Activated CD8-positive, alpha-beta memory T cell treated with anti-CD3 and anti-CD28 coated beads for 24 hours (primary cell): ENCODE data around the gene ARHGAP25.

Experiments used
- DNase-seq: peaks from one replicate; pipeline ENCODE4 v3.0.0-alpha.2; 2020

Gene ARHGAP25

GRCh38 chr2:68734688-68735525 is at the start of gene ARHGAP25:
ARHGAP25 (plus strand) TSS chr2:68734811; CDS start chr2:68735200, 389 bp downstream.
- DNase-seq: peak; percentile 80

- no peak for DNase-seq
Measured at GRCh38 chr2:68686178-68686577, 48.4 kb upstream of the ARHGAP25 start.

GRCh38 chr2:68687018-68687417 is 47.6 kb upstream of the ARHGAP25 start:
- DNase-seq: no peak

GRCh38 chr2:68689553-68690537 is 44.8 kb upstream of the ARHGAP25 start:
- DNase-seq: no peak

GRCh38 chr2:68690851-68691250 is 43.8 kb upstream of the ARHGAP25 start:
- DNase-seq: no peak

- DNase-seq: no peak
Measured at GRCh38 chr2:68692511-68692910, 42.1 kb upstream of the ARHGAP25 start.

- no peak for DNase-seq
Measured at GRCh38 chr2:68693951-68694350, 40.7 kb upstream of the ARHGAP25 start.

- DNase-seq: no peak
Measured at GRCh38 chr2:68695971-68696370, 38.6 kb upstream of the ARHGAP25 start.

GRCh38 chr2:68696554-68696953 is 38.1 kb upstream of the ARHGAP25 start:
- DNase-seq: no peak

- no peak for DNase-seq
Measured at GRCh38 chr2:68698567-68699377, 35.8 kb upstream of the ARHGAP25 start.

- no peak for DNase-seq
Measured at GRCh38 chr2:68700560-68700959, 34.1 kb upstream of the ARHGAP25 start.

GRCh38 chr2:68706637-68707036 is 28.0 kb upstream of the ARHGAP25 start:
- DNase-seq: no peak

- no peak for DNase-seq
Measured at GRCh38 chr2:68708629-68709028, 26.0 kb upstream of the ARHGAP25 start.

- no peak for DNase-seq
Measured at GRCh38 chr2:68709421-68709911, 25.1 kb upstream of the ARHGAP25 start.

- DNase-seq: no peak
Measured at GRCh38 chr2:68710336-68710735, 24.3 kb upstream of the ARHGAP25 start.

- DNase-seq: no peak
Measured at GRCh38 chr2:68710756-68711155, 23.9 kb upstream of the ARHGAP25 start.

- DNase-seq: no peak
Measured at GRCh38 chr2:68714866-68715265, 19.7 kb upstream of the ARHGAP25 start.

GRCh38 chr2:68715353-68716041 is 19.1 kb upstream of the ARHGAP25 start:
- peak; percentile 75 for DNase-seq

GRCh38 chr2:68716604-68717304 is 17.9 kb upstream of the ARHGAP25 start:
- no peak for DNase-seq

- no peak for DNase-seq
Measured at GRCh38 chr2:68717305-68717661, 17.3 kb upstream of the ARHGAP25 start.

- no peak for DNase-seq
Measured at GRCh38 chr2:68719912-68720311, 14.7 kb upstream of the ARHGAP25 start.
